ENCODE measurements around the gene FAM162A. TPM values are rescaled to one million over a fixed set of nuclear protein-coding genes. Genes with fewer than 3 reads are reported as not detected.

Gene FAM162A
- total RNA-seq: 10 to 100 TPM; 28.6 to 40.3 (median 33.4) TPM

GRCh38 chr3:122383771-122384697, at the start of gene FAM162A:
FAM162A (plus strand) TSS chr3:122384182; CDS start chr3:122384266, 84 bp downstream.
- no peaks in the 10 kb centered on the region for H3K9me3 ChIP-seq
- H3K4me3 ChIP-seq: peak within 1 kb of the TSS; percentile 91
- no peaks in the 10 kb centered on the region for H3K36me3 ChIP-seq
- no peaks in the 10 kb centered on the region for H3K27me3 ChIP-seq
- DNase-seq (ENCODE audit: low spot score in 2 of 2): peak; percentile 93 to 96
- TF ChIP-seq CTCF (IDR thresholded peaks at IDR 0.05) (peak in 1 of 2 donors; percentile 62), POLR2AphosphoS5 (IDR thresholded peaks at IDR 0.05) (peak in 2 of 3 donors; percentile 78 to 93), POLR2A (IDR thresholded peaks at IDR 0.05) (peak in 1 of 2 donors; percentile 79), EP300 (IDR thresholded peaks at IDR 0.05) (no peak)
- peaks cover 35% of the 10 kb centered on the region for H3K4me1 ChIP-seq
- H3K27ac ChIP-seq: peak within 1 kb of the TSS; percentile 84
- under 1% methylated on average over 14 of the region's 52 CpGs for WGBS

- no peaks in the 10 kb centered on the region for H3K4me1 ChIP-seq
- no peak for DNase-seq (ENCODE audit: low spot score in 2 of 2)
- no peak overlapping the region for H3K27ac ChIP-seq
- no peaks in the 10 kb centered on the region for H3K27me3 ChIP-seq
- no peaks in the 10 kb centered on the region for H3K36me3 ChIP-seq
- no peaks in the 10 kb centered on the region for H3K9me3 ChIP-seq
- WGBS: 71% methylated on average over 1 of the region's 1 CpG
- H3K4me3 ChIP-seq: no peak overlapping the region
- no peak for TF ChIP-seq CTCF (IDR thresholded peaks at IDR 0.05)
- TF ChIP-seq POLR2AphosphoS5 (IDR thresholded peaks at IDR 0.05): no peak
- no peak for TF ChIP-seq EP300 (IDR thresholded peaks at IDR 0.05)
Observed at GRCh38 chr3:122342803-122343202, 41.2 kb upstream of the FAM162A start.

DNA sequence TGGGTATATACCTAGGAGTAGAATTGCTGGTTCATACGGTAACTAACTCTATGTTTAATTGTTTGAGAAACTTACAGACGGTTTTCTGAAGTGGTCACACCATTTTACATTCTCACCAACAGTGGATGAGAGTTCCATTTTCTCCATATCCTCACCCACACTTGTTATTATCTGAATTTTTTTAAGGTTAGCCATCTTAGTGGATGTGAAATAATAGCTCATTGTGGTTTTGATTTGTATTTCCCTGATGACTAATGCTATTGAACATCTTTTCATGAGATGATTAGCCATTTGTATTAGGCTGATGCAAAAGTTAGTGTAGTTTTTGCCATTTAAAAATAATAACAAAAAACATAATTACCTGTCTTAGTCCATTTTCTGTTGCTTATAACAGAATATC, 40.3 kb upstream of the FAM162A start:
- H3K4me3 ChIP-seq: no peak overlapping the region
- TF ChIP-seq POLR2AphosphoS5 (IDR thresholded peaks at IDR 0.05) (no peak), EP300 (IDR thresholded peaks at IDR 0.05) (no peak), CTCF (IDR thresholded peaks at IDR 0.05) (no peak), POLR2A (IDR thresholded peaks at IDR 0.05) (no peak)
- H3K27ac ChIP-seq: no peak overlapping the region
- 78% methylated on average over 2 of the region's 2 CpGs for WGBS
- H3K4me1 ChIP-seq: no peaks in the 10 kb centered on the region
- no peaks in the 10 kb centered on the region for H3K27me3 ChIP-seq
- DNase-seq (ENCODE audit: low spot score in 2 of 2): no peak
- no peaks in the 10 kb centered on the region for H3K36me3 ChIP-seq
- H3K9me3 ChIP-seq: no peaks in the 10 kb centered on the region

DNA sequence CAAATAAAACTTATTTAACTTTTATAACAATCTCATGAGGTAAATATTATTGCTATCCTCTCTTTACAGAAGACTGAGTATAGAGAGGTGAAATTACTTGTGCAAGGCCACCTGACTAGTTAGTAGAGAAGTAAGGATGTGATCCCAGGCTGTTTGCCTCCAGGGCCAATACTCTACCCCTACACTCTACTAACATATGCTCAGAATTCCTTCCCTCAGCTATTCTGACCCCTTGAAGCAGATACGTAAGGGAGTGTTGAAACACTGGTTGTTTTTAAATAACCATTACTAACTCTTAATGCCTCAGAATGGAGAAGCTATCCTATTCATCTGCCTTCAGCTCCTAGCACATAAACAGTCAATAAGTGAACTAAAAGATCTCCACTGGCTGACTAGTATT, 34.8 kb upstream of the FAM162A start:
- DNase-seq (ENCODE audit: low spot score in 2 of 2): no peak
- H3K9me3 ChIP-seq: no peaks in the 10 kb centered on the region
- no peak for TF ChIP-seq POLR2AphosphoS5 (IDR thresholded peaks at IDR 0.05)
- TF ChIP-seq POLR2A (IDR thresholded peaks at IDR 0.05): no peak
- TF ChIP-seq CTCF (IDR thresholded peaks at IDR 0.05): no peak
- TF ChIP-seq EP300 (IDR thresholded peaks at IDR 0.05): no peak
- H3K27me3 ChIP-seq: no peaks in the 10 kb centered on the region
- H3K36me3 ChIP-seq: no peaks in the 10 kb centered on the region
- H3K4me1 ChIP-seq: no peaks in the 10 kb centered on the region
- WGBS: 76% methylated on average over 1 of the region's 1 CpG
- H3K27ac ChIP-seq: no peak overlapping the region
- H3K4me3 ChIP-seq: no peak overlapping the region

GRCh38 chr3:122350814-122351418, 33.1 kb upstream of the FAM162A start:
- DNase-seq (ENCODE audit: low spot score in 2 of 2): no peak
- H3K9me3 ChIP-seq: no peaks in the 10 kb centered on the region
- TF ChIP-seq EP300 (IDR thresholded peaks at IDR 0.05) (no peak), POLR2AphosphoS5 (IDR thresholded peaks at IDR 0.05) (no peak), POLR2A (IDR thresholded peaks at IDR 0.05) (no peak)
- H3K27ac ChIP-seq: no peak overlapping the region
- H3K36me3 ChIP-seq: no peaks in the 10 kb centered on the region
- no peaks in the 10 kb centered on the region for H3K27me3 ChIP-seq
- peaks cover 3% of the 10 kb centered on the region for H3K4me1 ChIP-seq
- no peak overlapping the region for H3K4me3 ChIP-seq
- 94% methylated on average over 5 of the region's 5 CpGs for WGBS

Data from suprapubic skin (tissue), 4 donors.